GM21717 (cell line): ENCODE measurements around the gene ADAMTS18.

Source experiments
- ATAC-seq: cut with Tn5 transposase; IDR thresholded peaks from one replicate; pipeline ENCODE4 v1.9.1; 2021; ENCODE audit warnings: mild to moderate bottlenecking, moderate library complexity; ENCODE audit not compliant: unreplicated experiment

ADAMTS18 gene

DNA sequence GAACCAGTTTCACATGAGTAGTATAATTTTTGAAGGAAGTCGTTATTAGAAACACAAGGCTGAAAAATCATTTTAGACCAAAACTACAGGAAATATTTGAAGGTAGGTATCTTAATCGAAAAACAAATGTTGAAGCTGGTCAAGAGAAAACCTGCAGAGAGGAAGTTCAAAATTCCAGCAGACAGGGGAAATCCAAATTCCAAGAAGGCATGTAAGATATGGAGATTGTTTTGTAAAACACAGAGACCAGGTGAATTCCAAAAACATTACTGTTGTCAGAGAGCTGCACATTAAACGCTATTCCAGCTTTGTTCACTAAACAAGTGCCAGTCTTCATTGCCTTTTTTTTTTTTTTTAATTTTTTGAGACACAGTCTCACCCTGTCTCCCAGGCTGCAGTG, 38.4 kb downstream of the ADAMTS18 start:
- ATAC-seq, result no peak

DNA sequence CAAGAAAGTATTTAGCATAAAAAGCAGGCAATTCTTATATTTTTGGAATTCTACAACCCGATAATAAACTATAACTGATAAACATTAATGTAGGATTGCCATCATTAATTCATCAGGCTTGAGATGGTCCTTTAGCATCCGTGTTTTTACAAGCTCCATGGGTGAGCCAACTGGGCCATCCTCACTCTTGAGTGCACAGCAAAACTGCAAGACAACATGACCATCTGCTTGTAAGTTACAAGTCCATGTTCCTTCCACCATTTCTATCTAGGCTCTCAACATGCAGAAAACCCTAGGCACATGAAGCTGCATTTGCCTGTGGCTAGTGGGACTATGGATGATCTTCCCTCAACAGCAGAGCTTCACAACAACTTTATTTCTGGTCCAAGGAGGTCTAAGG, 40.1 kb downstream of the ADAMTS18 start:
- ATAC-seq, result no peak

DNA sequence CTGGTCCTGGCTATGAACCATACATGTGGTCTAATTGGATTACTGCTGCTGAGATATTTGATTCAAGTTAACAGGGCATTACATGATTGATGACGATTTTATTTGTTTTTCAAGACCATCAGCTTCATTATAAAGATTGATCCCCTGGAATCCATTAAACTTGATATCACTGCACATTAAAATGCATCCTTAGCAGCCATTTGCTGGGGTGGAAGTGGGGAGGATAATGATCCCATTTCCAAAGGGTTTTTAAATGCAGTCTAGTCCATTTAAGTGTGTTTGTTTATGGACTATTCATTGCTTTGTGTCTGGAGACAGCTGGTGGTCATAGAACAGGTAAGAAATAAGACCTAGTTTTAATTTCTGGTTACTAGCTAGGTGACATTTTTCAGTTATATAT, 40.9 kb downstream of the ADAMTS18 start:
- no peak for ATAC-seq

DNA sequence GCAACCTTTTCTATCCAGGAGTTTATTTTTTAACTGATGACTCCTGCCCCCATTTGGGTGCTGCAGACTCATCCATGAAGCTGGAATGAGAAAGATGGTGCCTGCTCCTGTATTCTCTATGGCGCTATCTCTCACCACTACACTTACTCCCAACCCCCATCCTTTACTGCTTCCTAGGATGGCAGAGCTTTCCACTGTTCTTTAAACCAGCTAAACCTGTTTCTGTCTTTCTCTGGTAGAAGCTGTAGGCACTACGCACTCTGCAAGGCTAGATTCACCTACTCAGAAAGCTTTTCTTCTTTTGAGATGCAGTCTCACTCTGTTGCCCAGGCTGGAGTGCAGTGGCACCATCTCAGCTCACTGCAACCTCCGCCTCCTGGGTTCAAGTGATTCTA, 47.0 kb downstream of the ADAMTS18 start:
- no peak for ATAC-seq

DNA sequence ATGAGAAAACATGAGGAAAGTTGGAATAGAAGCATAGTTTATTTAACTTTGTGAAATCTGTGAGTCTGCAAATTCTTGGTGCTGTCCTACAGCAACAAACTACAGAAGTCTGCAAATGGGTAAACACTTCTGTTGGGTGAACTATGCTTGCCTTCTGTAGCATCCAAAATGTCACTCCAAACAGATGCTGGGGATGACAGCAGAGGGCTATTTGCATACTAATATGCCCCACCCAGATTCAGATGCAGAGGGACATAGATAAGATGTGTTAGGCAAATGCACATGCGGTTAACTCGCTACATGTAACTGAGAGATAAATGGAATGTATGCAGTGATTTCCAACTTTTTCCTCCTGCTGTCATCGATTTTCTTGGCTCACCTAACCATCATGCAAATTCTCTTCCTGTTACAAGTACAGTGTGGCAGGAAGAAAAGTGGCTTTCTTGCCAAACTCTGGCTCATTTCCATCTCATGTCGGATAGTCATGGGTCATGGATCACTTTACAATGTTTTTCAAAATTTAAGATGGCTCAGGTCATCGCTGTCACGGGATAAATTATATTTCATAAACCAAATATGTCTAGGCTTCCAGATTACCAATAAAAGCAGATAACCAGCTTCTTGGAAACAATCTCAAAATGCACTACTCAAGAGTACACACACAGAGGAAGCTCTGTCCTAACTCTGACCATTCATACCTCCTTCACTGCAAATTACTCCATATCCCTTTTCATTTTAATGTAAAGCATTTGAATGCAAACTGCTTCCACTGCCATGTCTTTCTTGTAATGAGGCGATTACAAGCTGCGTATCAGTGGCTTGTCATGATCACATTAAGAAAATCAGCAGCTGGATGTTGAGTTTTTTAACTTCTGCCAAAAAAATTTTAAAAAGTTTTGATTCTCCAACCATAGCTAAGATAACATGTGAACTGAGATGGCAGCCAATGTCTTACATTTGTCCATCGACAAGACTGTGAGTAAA, 47.7 kb downstream of the ADAMTS18 start:
- ATAC-seq, result no peak

DNA sequence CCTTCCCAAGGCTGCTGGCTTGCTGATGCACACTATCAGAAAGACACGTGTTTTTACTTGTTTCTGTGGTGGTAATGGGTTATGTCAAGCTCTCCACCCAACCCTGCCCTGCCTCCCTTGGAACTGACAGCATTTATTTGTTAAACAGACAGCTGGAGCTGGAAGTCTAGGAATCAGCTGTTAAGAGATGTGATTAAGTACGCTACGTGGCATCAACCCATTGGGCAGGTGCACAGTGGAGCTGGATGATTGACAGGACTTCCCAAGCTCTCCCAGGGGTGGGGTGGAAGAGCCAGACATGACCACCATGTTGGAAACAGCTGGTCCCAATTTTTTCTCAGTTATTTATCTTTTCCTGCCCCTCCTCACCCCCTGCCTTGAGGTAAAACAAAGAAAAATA, 49.4 kb downstream of the ADAMTS18 start:
- no peak for ATAC-seq

DNA sequence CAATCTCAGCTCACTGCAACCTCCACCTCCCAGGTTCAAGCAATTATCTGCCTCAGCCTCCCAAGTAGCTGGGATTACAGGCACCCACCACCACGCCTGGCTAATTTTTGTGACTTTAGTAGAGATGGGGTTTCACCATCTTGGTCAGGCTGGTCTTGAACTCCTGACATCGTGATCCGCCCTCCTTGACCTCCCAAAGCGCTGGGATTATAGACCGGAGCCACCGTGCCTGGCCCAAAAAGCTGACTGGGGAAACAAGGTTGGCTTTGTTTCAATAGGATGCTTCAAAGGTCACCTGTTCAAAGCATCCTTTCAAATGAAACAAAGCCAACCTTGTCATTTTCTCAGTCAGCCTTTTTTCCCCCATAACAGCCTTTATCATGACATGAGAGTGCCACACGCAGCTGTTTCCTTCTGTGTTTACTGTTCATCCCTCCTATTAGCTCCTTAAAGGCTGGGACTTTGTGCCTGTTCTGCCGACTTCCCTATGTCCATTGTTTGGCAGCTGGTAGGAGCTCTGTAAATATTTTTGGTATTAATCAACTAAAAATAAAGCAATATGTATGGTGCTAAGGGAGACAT, 51.1 kb downstream of the ADAMTS18 start:
- no peak for ATAC-seq

DNA sequence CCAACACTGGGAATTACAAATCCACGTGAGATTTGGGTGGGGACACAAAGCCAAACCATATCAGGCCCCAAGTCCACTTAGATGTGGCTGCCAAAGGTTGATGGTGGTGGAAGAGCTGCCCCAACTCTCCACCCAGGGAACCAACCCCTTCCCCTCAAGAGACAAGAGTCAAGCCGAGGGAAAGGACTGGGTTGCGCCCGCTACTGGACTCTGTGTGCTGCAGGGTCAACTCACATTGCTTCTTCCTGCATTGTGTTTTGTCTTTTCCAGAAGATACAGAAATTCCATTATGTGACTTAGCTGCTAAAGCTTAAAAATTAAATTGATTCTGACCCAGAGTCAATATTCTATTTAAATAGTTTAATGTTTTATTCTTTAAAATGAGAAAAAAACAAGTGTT, 58.5 kb downstream of the ADAMTS18 start:
- no peak for ATAC-seq

DNA sequence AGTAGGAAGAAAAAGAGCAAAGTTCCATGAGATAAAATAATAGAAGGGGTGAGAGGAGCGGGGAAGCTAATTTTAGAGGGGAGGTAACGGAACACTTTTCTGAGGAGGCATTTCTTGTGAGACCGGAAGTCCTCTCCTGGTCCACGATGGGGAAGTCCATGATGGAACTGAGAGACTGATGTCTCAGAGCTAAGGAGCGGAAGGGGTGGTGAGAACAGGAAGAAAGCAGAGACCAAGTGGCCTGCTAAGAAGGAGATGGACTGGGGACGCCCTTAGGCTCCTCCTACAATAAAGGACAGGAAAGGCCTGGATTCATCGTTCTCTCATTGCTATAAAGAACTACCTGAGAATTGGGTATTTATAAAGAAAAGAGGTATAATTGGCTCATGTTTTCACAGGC, 59.4 kb downstream of the ADAMTS18 start:
- no peak for ATAC-seq

DNA sequence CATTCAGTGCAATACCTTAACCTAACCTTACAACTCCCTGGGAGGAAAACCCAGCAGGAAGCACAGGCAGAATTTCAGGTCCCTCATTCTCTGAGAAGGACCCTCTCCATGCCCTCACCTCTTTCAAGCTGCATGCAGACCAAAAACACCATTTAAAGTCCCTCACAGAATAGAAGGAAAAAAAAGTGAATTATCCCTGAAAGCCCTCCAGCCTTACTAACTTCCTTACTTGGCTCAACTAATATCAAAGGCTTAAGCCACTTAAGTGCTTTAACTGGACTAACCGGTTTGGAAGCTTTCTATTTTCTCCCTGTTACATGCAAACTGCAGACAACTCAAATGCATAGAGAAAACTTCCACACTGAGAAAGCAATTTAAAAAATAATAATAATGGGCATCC, 60.5 kb downstream of the ADAMTS18 start:
- ATAC-seq, result no peak

DNA sequence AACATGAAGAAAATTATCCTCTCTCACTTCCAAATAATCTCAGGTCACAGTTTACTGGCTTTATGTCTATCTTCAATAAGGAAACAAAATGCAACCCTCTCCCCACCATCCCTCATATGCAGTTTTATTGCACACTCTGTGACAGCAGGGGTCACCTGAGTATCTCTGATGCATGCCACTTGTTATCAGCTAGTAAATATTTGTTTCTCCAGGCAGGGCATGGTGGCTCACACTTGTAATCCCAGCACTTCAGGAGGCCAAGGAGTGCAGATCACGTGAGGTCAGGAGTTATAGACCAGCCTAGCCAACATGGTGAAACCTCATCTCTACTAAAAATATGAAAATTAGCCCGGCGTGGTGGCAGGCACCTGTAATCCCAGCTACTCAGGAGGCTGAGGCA, 61.1 kb downstream of the ADAMTS18 start:
- ATAC-seq, result no peak

DNA sequence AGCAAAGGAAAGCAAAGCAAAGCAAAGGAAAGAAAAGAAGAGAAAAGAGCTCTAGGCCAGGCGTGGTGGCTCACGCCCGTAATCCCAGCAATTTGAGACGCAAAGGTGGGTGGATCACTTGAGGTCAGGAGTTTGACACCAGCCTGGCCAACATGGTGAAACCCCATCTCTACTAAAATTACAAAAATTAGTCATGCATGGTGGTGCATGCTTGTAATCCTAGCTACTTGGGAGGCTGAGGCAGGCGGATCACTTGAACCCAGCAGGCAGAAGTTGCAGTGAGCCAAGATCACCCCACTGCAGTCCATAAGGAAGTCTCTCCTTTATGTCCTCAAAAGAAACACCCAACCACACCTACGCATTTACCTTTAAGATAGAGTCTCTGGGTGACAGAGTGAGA, 70.1 kb downstream of the ADAMTS18 start:
- ATAC-seq, result no peak

DNA sequence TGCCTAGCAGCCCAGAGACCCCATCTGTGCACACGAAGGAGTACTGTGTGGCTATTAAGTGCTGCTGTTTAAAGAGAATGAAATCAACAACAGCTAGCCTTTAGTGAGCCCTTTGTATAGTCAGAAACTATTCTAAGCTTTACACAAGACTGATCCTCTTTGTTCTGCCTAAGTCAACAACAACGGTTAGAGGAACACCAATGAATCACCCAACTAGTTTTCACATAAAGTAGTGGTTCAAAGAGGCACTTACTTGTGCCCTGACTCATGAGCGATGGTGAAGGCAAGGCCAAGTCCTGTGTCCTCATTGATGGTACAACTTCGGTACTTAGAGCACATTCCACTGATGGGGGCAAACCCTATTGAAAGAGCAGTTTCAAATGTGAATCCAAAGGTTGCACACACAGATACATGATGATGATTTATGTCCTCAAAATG, 75.8 kb downstream of the ADAMTS18 start:
- no peak for ATAC-seq

DNA sequence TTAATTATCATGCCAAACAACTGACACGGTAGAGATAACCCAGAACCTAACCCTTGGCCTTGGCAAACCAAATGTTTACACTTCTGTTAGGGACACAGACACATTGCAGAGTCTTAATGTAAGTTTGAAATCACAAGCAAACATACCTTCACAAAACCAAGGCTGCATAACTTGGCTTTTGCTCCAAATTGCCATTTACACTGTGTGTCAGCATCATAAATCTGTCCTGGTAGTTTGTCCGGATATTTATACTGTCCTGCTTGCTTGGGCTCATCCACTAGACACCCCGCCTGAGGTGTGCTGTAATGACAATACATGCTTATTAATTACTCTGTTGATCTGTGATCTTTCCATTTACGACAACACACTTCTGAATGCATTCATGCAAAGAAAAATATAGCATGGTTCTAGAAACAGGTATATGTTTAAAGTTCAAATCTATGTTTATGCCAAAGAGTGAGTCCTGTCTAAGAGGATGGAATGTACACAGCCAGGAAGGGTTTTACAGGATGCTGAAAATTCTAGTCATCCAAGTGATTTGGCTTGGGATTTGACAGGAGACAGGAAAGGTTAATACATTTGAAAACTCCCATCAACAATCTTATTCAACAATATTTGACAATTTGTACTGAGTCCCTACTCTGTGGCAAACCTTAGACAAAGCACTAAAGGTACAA, 81.1 kb downstream of the ADAMTS18 start:
- ATAC-seq, result no peak

DNA sequence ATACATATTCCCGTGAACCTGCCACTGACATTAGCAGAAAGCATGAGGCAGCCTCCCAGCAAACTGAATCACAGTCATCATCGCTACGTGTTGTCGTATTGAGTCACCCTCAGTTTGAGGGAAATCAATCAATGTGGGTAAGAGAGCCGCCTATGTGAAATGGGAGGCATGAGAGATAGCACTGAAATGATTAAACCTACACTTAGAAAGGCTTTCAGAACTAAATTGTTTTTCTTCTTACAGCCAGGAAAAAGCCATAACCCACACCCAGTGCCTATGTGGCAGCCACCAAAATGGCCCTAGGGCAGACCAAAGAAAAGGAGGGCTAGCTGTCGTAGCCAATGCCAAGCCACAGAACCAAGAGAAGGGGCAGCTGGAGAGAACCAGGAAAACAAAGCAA, 90.5 kb downstream of the ADAMTS18 start:
- ATAC-seq, result no peak

DNA sequence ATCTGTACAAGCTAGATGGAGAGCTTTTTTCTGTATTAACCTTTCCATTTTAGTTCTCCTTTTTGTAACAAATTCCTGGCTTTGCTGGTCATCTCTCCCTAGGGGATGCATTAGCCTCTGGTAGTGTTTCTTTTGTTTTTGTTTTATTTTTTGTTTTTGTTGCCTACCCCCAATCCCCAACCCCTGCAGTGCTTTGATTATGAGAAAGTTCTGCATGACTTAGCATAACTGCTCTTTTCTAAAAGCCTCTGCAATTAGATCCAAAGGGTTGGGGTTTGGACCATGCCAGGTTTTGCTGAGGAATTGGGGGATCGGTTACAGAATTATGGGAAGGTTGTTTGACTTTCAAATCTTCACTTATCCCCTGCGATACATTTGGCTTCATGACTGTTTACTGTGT, 98.2 kb downstream of the ADAMTS18 start:
- no peak for ATAC-seq

DNA sequence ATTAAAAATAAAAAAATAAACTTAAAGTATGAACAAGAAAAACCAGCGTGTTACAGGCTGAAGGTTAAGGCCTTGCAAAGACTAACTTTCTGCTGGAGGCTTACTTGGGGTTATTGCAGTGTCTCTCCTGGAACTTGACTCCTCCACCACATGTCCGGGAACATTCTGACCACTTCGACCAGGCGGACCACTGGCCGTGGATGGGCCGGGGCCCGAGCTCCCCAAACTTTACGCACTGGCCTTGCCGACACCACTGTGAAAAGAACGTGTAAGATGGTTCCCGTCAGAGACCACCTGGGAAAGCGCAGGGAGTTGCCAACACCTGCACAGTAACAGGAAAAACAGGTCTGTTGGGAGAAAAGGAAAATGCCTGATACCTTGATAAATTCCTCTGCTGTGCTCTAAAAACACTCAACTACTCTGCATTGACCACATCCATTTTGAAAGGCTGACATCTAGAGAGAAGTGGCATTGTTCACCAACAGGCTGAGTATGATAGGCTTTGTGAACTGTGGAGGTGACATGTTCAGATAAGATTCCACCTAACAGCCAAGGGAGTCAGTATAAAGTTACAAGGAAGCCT, 99.1 kb downstream of the ADAMTS18 start:
- ATAC-seq, result no peak

DNA sequence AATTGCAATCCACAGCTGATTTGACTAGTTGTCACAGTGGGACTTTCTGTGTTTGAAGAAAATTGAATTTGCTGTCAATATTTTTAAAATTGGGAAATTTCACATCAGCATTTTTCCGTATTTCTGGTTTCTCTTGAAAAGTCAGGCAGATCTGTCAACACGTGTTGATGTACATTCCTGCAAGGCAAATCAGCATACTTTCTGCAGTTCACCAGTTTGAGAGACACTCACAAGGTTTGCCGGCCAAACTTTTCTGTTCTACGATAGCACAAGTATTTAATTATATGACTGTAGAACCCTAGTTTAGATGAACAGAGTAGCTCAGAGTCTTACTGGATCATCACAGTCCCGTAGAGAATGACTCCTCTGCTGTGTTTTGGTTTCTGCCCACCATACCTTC, 102.0 kb downstream of the ADAMTS18 start:
- ATAC-seq, result no peak

DNA sequence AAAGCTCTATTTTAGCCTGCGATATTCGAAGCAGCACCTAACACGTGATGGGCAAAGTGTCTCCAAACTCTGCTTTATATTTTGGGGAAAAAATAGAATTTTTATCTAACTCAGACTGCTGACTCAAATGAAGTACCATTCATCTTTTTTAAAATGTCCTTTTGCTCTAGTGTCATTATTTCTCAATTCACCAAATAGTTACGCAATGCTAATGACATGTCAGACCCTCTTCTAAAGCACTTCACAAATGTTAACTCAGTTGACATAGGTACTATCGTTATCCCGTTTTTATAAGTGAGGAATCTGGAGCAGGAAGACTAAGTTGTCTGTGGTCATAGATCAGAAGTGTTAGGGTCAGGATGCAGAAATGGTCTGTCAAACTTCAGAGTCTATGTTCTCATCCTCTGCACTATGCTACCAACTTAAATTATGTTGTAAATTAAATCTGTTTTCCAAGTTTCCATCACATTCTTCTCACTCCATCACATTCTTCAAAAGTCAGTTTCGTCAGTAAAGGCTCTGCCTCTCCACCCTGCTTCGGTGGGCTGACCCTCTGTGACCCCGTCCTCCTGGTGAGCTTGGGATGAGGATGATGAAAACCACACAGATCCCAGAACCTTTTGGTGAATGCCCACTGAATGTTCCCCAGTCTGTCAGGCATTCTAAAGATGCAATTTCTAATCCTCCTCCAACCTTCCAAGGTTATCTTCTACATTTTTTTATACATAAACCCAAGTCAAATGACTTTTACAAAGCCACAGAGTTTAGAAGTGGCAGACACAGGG, 102.8 kb downstream of the ADAMTS18 start:
- ATAC-seq, result no peak

DNA sequence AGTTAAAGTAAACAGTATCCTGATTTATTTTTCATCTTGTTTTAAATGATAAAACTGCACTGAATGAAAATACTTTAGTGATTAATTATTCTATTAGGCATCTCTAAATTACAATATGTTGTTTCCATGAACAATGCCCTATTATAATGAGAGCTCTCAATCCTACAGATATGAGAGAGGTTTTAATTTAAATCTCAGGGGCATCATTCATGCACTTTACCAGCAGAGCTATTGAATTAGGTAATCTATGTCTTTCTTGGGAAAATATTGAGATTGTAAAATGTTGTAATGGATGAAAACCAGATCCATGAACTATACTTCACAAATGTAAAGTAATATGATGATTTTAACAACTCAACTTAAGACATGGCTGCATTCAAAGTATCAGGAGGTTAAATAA, 103.8 kb downstream of the ADAMTS18 start:
- ATAC-seq, result no peak
